ENCODE measurements around the gene NEURL1. TPM values are rescaled to one million over a fixed set of nuclear protein-coding genes. Genes with fewer than 3 reads are reported as not detected.

NEURL1 gene
- total RNA-seq, 2 experiments from 2014 or later, result 0.47 TPM; not detected in 1

DNA sequence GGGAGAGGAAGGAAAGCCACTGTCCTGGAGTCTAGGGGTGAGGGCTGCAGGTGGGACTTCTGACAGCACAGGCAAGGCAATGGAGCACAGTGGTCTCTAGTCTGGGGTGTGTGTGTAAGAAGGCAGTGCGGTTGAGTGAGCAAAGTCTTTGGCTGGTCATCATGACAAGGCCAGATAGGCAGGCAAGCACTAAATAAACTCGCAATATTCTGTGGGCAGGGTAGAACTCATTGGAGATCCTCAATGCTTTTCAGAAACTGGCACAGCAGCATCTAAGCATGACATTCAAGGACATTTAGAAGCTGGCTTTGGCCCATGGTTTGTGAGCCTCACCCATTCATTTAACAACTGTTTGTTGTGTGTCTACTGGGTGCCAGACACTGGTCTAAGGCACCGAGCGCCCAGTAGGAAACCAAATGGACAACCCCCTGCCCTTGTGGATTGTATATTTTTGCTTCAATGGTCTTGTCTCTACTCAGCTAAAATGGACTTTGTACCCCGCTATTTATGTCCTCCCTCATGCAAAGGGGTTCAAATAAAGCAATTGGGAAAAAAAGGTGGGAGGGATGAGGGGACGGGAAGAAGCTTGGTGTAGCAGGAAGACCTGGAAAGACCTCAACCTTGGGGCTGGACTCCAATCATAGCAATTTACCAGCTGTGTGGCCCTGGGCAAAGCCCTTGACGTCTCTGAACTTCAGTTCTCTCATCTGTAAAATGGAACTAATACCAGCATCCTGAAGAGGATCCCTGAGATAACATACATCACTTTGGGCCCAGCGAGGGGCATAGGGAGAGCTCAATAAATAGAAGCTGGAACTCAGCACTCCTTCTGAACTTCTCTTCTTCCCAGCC lies 116.0 kb downstream of the NEURL1 start:
- intact Hi-C loops (cut with micrococcal nuclease; ENCODE audit: unreplicated experiment), result no loop called here
- Histone ChIP-seq H3K9me3 (ENCODE audit: low read length) (no peaks in the 10 kb centered on the region), H2AFZ (ENCODE audit: low read length) (no peak overlapping the region), H3K79me2 (ENCODE audit: insufficient read depth, low read depth, low read length) (no peaks in the 10 kb centered on the region), H3K36me3 (ENCODE audit: insufficient read depth, low read length) (no peaks in the 10 kb centered on the region), H3K9me2 (ENCODE audit: insufficient read depth, low read length) (no peaks in the 10 kb centered on the region), H4K20me1 (ENCODE audit: insufficient read depth, low read length) (no peaks in the 10 kb centered on the region), H3K4me1 (ENCODE audit: insufficient read depth, low read length, poor library complexity, severe bottlenecking) (no peaks in the 10 kb centered on the region), H3K27ac (ENCODE audit: low read depth, low read length, poor library complexity, severe bottlenecking) (no peak overlapping the region), H3K4me2 (ENCODE audit: low read length) (no peak overlapping the region), H3K4me3 (ENCODE audit: low read depth, low read length, poor library complexity, severe bottlenecking) (no peak overlapping the region)
- TF ChIP-seq, protein P1, sequence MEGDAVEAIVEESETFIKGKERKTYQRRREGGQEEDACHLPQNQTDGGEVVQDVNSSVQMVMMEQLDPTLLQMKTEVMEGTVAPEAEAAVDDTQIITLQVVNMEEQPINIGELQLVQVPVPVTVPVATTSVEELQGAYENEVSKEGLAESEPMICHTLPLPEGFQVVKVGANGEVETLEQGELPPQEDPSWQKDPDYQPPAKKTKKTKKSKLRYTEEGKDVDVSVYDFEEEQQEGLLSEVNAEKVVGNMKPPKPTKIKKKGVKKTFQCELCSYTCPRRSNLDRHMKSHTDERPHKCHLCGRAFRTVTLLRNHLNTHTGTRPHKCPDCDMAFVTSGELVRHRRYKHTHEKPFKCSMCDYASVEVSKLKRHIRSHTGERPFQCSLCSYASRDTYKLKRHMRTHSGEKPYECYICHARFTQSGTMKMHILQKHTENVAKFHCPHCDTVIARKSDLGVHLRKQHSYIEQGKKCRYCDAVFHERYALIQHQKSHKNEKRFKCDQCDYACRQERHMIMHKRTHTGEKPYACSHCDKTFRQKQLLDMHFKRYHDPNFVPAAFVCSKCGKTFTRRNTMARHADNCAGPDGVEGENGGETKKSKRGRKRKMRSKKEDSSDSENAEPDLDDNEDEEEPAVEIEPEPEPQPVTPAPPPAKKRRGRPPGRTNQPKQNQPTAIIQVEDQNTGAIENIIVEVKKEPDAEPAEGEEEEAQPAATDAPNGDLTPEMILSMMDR (conservative IDR thresholded peaks at IDR 0.05; ENCODE audit: low read length), result no peak
- TF ChIP-seq EZH2phosphoT487 (IDR thresholded peaks at IDR 0.05; ENCODE audit: borderline replicate concordance, low read depth, low read length), result no peak
- ChIA-PET CTCF (ENCODE audit: unreplicated experiment) (no interaction called here), POLR2A (interaction anchor here (0.6 to 1.3 kb wide), 4 partner anchors 15 to 243 kb away, joined by 3 to 9 read pairs (median 4); no protein-coding TSS in a partner anchor)
- BruUV-seq (replicated peaks), result no TSS peak
- DNase-seq (ENCODE audit: low spot score), result no peak

DNA sequence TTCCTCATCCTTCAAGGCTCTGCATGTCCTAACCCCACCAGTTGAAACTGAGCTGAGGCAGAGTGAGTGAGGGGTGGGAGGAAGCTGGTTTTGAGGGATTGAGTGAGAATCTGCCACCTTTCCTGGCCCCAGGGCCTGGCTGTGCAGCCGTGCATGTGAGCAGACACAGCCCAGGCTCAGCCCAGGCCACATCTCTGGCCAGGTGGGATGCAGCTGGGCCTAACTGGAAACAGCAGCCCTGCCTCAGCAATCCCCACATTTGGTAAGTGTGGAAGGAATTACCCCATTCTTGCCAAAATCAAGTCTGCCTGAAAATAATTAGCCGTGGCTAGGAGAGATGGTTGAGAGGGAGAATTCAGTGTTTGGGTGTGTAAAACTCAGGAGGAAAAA lies 116.6 kb downstream of the NEURL1 start:
- intact Hi-C loops (cut with micrococcal nuclease; ENCODE audit: unreplicated experiment), result no loop called here
- no peak for DNase-seq (ENCODE audit: low spot score)
- H3K36me3 ChIP-seq (ENCODE audit: insufficient read depth, low read length), result no peaks in the 10 kb centered on the region
- BruUV-seq (replicated peaks), result no TSS peak
- CTCF ChIA-PET (ENCODE audit: unreplicated experiment), result interaction anchor here (1.2 kb wide), 1 partner anchor 11 kb away, joined by 3 read pairs; no protein-coding TSS in a partner anchor
- no peak for TF ChIP-seq EZH2phosphoT487 (IDR thresholded peaks at IDR 0.05; ENCODE audit: borderline replicate concordance, low read depth, low read length)
- TF ChIP-seq, protein P1 (conservative IDR thresholded peaks at IDR 0.05; ENCODE audit: low read length), result no peak
- H3K4me3 ChIP-seq (ENCODE audit: low read depth, low read length, poor library complexity, severe bottlenecking), result no peak overlapping the region
- no peak overlapping the region for H3K4me2 ChIP-seq (ENCODE audit: low read length)
- no peaks in the 10 kb centered on the region for H3K9me2 ChIP-seq (ENCODE audit: insufficient read depth, low read length)
- H3K79me2 ChIP-seq (ENCODE audit: insufficient read depth, low read depth, low read length), result no peaks in the 10 kb centered on the region
- H2AFZ ChIP-seq (ENCODE audit: low read length), result no peak overlapping the region
- POLR2A ChIA-PET, result interaction anchor here (0.6 to 1.0 kb wide), 3 partner anchors 24 to 243 kb away, joined by 3 to 9 read pairs (median 4); no protein-coding TSS in a partner anchor
- no peak overlapping the region for H3K27ac ChIP-seq (ENCODE audit: low read depth, low read length, poor library complexity, severe bottlenecking)
- H3K4me1 ChIP-seq (ENCODE audit: insufficient read depth, low read length, poor library complexity, severe bottlenecking), result no peaks in the 10 kb centered on the region
- no peaks in the 10 kb centered on the region for H4K20me1 ChIP-seq (ENCODE audit: insufficient read depth, low read length)
- H3K9me3 ChIP-seq (ENCODE audit: low read length), result no peaks in the 10 kb centered on the region
